GM19452 (cell line): ENCODE data around the gene CADM4.
A peak's percentile ranks its signal among the peaks of the same experiment; 100 is the strongest.
"Not testable (repeated sequence)": the region's sequence is repeated elsewhere in the genome, so short reads cannot be mapped to it uniquely, and the experiment has no call there.

ENCODE experiments used
- ATAC-seq: cut with Tn5 transposase; IDR thresholded peaks from one replicate; pipeline ENCODE4 v1.9.1; 2021; ENCODE audit not compliant: unreplicated experiment

CADM4 gene

DNA sequence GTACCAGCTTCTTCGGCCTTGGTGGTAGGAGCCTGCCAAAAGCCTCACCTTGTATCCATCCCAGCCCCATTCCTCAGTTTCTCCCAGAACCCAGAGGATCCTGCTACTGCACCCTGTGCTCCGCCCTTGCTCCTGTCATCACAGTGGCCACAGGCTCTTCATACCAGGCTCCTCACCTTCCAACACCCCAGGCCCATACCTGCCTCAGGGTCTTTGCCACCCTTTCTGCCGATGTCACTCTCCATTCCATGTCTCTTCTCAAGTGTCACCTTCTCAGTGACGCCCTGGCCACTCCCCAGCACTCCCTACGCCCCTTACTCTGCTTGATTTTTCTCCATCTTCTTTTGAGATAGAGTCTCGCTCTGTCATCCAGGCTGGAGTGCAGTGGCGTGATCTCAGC, 29.8 kb downstream of the CADM4 start:
- ATAC-seq, result no peak

DNA sequence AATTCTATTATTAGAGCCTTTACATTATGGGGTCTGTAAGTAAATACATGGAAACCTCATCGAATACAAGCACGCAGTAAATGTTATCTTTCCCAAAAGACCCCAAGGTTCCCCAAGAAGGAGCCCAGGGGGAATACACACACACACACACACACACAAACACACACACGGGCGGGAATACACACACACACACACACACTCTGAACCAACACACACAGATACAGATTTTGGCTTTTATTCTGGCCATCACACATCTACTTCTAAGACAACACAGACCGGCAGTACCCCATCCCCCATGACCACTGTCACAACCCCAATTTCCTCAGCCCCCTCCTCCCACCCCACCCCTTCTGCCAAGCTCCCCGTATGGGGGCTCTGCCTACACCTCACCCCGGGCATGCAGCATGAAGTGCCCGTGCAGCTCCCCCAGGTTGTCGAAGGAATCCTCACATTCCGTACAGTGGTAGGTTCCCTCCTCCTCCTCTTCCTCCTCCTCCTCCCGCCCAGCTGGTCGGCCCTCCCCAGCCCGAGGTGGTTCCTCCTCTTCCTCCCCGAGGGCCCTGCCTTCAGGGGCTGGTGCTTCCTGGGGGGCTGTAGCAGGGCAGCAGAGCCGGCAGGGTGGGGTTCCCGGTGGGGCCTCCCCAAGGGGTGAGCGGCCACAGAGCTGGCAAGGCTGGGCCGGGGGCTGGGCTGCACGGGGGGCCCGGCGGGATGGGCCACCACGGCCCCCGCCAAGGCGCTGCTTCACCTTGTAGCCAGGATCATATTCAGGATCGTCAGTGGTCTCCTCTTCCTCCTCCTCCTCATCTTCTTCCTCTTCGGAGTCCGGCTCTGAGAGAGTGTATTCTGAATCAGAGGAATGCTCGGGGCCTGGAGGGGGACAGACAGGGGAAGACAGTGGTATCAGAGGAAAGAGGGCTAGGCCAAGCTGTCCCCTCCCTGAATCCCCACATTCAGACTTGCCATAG, 32.1 kb downstream of the CADM4 start:
- no peak for ATAC-seq

DNA sequence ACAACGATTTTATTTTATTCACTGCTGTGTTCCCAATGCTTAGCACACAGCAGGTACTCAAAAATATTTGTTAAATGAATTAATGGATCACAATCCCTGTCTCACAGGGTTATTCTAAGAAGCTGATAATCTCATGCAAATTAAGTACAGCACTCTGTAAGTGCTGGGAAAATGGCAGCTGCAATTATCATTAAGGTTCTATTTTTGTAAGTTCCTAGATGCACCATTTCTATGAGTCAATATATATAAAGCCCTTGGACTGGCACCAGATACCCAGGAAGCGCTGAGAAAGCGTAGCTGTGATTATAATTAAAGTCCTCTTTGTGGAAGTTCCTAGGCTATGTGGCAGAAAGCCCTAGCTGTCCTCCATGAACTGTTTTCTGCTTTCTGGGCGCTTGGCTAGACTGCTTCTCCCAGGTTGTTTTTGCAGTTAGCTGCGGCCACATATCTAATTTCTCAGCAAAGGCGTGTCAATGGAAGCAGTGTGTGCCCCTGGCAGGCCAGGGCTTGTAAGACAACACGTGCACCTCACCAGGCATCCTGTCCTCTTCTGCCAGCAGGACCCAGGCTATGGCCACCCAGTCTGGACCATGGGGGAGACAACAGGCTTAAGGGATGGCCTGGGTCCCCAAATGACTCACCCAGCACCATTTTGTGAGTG, 33.0 kb downstream of the CADM4 start:
- no peak for ATAC-seq

DNA sequence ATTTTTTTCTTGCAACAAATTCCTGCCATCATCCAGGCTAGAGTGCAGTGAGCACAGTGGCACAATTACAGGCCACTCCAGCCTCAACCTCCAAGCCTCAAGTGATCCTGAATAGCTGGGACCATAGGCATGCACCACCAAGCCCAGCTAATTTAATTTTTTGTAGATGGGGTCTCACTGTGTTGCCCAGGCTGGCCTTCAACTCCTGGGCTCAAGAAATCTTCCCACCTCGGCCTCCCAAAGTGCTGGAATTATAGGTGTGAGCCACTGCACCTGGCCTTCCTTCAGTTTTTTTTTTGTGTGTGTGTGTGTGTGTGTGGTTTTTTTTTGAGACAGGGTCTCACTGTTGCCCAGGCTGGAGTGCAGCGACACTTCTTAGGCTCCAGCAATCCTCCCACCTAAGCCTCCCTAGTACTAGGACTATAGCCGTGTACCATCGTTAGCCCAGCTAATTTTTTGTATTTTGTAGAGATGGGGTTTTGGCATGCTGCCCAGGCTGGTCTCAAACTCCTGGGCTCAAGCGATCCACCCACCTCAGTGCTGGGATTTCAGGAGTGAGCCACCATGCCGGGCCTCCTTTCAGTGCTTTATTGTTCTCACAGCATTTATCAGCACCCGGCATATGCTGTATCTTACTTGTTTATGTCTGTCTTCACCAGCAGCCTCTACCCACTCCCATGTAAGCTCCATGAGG, 33.6 kb downstream of the CADM4 start:
- ATAC-seq, result no peak

DNA sequence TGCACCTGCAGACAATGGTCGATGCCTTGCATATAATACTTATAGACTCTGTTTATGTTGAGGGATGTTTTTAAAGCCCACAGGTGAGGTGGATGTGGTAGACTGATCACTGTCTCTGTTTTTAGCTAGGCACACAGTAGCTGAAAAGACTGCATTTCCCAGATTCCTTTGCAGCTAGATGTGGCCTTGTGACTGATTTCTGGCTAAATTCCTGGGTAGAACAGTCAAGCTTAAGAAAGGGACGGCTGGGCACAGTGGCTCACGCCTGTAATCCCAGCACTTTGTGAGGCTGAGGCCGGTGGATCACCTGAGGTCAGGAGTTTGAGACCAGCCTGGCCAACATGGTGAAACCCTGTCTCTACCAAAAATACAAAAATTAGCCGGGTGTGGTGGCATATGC, 39.3 kb downstream of the CADM4 start:
- ATAC-seq, result not testable (repeated sequence)

DNA sequence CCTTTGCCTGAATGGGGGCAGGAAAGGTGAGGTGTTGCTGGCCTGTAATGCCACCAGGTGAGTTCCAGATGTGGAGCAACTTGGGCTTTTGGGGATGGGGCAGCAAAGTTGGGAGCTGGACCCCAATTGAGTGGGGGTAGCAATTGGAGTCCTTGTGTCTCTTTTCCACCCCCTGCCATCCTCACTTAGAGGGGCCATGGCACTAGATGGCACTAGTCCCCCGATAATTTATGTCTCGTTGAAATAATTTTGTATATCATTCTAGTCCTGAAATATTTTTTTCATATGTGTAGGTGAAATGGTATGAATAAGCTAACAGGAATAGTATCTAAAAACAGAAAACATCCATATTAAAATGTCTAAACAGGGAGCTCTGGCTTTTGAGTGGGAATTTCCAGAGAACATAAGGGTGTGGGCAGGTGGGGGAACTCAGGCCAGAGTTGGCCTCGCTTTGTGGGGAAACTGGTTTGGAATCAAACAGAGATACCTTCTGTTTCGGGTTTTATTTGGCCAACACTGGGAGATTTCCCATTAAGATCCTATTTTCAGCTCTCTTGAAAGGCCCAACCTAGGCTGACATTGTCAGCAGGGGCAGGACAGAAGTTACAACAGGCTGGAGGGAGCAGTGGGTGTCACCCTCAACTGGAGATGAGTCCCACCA, 39.9 kb downstream of the CADM4 start:
- ATAC-seq, result no peak

DNA sequence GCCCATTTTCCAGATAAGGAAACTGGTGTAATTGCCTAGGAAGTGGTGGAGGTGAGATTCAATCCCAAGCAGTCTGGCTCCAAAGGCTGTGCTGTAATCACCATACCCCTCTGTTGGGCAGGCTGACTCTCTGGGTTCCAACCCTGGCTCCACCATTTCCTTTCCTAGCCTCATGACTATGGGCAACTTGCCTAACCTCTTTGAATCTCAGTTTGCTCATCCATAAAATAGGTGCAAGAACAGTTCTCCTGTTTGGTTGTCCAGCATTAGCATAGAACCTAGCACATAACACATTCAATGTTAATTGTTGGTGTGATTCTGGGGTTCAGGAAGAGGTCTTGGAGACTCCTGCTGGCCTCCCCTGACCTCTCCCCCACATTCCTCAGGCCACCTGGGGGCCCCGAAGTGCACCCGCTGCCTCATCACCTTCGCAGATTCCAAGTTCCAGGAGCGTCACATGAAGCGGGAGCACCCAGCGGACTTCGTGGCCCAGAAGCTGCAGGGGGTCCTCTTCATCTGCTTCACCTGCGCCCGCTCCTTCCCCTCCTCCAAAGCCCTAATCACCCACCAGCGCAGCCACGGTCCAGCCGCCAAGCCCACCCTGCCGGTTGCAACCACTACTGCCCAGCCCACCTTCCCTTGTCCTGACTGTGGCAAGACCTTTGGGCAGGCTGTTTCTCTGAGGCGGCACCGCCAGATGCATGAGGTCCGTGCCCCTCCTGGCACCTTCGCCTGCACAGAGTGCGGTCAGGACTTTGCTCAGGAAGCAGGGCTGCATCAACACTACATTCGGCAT, 41.0 kb downstream of the CADM4 start:
- no peak for ATAC-seq

DNA sequence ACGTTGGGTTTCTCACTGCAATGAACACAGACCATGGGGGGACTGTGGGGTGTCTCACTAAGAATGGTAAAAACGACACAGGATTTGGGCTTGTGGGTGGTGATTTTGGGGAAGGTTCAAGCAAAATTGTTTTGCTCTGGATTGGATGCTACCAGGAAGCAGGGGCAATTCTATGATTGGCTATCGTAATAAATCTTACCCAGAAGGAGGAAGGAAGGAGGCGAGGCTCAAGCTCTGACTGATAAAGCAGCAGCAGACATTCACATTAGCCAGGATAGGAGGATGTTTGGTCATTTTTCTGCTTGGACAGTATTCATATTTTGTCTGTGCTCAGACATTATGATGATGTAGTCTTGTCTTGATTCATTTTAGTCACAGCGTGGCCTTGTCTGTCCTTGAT, 41.8 kb downstream of the CADM4 start:
- ATAC-seq, result no peak

DNA sequence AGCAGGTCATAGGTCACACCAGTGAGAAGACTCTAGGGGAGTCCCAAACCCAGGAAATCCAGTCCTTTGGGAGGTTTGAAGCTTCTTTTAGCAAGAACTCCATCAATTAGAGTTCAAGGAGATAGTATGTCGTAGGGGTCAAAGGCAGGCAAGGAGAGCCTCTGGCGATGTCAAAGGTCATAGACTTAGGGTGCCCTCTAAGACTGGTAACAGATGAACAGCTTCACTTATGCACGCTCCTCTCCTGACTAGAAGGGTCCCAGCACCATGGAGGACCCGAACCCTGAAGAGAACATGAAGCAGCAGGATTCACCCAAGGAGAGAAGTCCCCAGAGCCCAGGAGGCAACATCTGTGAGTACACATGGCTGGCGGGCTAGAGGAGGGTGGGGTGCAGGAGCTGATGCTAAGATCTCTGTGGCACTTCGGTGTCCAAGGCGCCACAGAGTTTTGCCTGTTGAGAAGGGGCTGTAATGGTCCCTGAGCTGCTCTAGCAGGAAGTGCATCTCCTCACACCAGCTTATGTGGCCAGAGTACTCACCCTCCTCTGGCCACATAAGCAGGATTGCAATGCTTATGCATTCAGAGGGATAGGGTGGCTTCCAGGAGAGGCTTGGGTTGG, 42.7 kb downstream of the CADM4 start:
- no peak for ATAC-seq

DNA sequence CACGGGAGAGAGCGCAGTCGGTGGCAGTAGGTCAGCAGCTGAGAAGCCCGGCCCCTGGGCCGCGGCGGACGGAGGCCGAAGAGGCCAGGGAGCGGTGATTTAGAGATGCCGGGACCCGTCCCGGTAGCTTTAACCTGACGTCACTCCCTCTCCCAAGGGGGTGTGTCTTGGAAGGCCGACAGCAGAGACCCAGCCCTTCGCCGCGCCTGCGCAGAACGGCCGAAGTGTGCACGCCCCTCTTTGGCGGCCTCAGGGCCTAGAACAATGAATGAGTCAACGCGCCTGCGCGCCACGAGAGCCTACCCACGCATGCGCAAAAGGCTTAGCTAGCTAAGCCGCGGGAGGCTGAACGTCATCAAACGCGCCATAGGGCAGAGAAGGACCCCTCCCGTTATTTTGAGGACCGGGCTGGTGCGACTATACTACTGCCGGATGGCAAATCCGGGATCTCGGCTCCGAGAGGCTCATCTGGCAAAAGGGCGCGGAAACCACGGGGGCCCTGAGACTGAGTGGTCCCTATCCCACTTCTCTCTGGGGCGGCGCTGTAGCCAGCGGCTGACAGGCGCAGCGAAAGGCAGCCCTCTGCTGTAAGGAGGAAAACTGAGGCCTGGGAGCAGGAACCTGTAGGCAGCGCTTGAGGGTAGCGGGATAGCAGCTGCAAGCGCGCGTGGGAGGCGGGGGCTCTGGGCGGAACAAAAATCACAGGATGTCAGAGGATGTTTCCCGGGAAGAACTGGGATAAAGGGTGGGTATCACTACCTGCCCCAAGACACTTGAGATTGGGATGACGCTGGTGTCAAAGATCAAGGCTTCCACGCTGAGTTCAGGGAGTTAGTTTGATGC, 43.4 kb downstream of the CADM4 start, which contains the start of the genes IRGQ and ZNF576:
TSS of gene IRGQ (minus strand) at position 136 of the 843 bp plus-strand sequence. CDS start 796 bp downstream, outside the sequence.
TSS of gene ZNF576 (plus strand) at position 597 of the 843 bp plus-strand sequence. CDS start 514 bp downstream, outside the sequence.
- ATAC-seq, result peak; percentile 85

DNA sequence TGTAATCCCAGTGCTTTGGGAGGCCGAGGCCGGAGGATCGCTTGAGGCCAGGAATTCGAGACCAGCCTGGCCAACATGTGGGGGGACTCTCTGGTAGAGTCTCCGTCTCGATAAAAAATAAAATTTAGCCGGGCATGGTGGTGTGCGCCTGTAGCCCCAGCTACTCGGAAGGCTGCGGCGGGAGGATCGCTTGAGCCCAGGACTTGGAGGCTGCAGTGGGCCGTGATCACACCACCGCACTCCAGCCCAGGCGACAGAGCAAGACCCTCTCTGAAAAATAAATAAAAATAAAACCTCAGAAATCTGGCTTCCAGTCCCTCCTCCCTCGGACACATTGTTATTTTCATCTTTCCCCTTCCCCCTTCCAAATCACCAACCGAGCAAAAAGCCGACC, 44.0 kb downstream of the CADM4 start:
- peak; percentile 9 for ATAC-seq

DNA sequence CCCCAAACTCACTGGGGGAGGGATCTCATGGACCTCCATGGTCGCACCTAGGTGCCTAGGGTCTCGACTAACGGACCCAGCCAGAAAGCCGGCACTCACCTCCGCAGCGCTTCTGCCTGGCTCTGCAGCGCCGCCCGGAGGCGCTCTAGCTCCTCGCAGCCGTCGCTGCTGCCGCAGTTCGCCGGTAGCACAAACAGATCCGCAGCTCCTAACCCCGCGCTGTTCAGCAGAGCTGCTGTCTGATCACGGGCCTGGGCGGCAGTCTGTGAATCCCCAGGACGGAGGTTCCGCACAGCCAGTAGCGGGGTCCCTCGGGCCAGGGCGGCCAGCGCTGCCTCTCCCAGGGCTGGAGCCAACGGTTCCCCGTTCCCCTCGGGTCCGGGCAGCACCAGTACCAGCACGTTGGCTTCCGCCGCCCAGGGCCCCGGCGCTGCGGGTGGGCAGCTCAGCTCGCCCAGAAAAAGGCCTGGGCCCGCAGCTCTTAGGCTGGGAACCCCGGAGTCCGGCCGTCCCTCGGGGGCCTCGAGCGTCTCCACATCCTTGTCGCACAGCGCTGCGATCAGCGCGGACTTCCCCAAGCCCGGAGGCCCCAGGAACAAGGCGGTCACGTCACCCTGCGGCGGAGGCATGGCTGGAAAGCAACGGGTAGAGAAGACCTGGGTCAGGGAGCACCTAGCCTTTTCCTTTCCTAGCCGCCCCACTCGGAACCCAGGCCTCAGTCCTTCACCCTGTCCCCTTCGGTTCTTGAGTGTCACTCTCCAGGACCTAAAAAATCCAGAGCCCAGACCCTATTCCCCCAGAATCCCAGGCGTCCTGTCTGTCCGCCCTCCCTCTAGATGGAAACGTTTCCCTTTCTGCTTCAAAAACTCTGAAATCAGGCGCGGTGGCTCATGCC, 44.7 kb downstream of the CADM4 start:
- ATAC-seq, result peak; percentile 36

DNA sequence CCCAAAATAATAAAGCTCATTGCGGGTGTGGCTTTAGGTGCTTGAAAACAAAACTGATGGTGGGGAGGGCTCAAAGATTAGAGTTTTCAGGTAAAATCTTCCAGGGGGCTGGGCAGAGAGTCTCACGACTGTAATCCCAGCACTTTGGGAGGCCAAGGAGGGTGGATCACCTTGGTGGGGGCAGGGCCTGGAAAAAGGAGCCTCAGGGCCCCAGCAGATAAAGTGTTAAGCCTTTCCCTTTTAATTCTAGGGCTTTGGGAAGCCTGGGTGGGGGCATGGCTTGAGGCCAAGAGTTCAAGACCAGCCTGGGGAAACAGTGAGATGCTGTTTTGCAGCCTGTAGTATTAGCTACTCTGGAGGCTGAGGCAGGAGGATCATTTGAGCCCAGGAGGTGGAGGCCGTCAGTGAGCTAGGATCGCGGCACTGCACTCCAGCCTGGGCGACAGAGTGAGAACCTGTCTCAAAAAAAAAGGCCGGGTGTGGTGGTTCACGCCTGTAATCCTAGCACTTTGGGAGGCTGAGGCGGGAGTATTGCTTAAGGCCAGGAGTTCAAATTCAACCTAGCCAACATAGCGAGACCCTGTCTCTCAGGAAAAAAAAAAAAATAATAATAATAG, 45.5 kb downstream of the CADM4 start:
- no peak for ATAC-seq

DNA sequence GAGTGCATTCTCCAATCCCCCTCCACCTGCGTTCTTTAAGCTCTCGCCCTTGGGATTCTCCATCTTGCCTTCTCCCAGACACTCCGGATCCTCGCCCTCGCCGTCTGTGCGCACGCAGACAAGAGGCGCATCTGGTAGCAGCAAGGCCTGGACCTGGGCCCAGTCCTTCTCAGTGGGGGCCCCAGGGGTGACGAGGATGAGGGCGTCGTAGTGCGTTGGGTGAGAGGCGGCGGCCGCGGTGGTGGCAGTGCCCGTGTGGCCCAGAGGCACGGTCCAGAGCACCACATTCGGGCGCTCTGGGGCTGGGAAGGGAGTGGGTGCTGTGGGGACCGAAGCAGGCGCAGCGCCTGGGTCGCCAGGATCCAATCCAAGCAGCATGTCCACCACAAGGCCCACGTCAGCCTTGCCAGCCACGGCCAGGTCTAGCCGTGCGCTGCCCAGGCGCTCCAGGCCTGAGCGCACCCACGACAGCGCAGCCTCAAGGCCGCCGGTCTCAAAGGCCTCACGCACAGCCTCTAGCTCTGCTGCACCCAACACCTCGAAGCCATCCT, 46.8 kb downstream of the CADM4 start:
- no peak for ATAC-seq

DNA sequence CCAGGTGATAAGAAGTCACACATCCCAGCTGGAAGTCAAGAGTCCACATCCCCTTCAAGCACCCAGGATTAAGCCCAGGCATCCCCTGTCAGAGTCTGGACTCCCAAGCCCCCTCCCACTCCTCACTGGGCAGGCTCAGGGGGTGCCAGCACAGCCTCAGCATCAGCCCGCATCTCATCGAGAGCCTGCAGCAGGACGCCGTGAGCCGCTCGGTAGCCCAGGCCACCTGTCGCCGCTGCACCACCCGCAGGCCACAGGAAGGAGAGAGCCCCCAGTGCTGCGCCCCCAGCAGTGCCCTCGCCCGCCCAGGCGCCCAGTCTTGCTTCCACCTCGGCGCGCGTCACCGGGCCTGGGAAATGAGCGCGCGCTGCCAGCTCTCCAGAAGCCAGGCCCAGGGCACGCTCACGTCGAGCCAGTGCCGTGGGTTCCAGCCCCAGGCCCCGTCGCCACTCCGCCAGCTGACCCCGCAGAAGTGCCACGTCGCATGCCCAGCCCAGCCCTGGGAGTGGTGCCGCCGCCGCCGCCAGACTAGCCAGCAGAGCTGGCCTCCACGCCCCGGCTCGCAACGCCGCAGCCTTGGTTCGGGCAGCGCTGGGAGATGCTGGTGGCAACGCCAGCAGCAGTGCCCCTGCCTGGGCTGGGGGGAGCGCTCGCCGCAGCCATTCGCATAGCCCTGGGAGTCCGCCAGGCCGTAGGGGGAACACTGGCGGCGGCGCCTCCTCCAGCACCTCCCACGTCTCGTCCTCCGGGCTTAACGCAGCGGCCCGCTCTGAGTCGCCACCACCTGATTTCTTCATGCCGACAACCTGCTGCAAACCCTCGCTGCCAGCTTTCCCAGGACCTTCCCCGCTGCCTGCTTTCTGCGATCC, 47.5 kb downstream of the CADM4 start:
- ATAC-seq, result no peak

DNA sequence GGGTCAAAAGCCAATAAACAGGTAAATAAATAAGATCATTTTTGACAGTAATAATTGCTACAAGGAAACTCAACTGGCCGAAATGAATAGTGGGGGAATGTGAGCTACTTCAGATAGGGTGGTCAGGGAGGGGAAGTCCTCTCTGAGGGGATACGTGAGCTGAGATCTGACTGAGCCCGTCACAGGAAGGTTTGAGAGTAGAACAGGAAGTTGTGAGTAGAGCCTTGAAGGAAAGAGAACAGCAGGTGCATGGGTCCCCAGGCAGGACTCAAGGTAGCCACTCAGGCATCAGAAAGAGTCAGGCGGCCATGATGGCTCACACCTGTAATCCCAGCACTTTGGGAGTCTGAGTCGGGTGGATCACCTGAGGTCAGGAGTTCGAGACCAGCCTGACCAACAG, 50.0 kb downstream of the CADM4 start:
- no peak for ATAC-seq
